SU-DHL-6 (cell line): ENCODE measurements around the gene NME9.

Experiments
- H2AFZ ChIP-seq: fragments of 200-600 bp; sonication (generic); 2 replicates; pipeline ENCODE4 v1.6.1; 2014; ENCODE audit warnings: low read depth, mild to moderate bottlenecking, moderate library complexity, mixed read lengths, antibody characterized with exemption, low read length; ENCODE audit not compliant: severe bottlenecking
- H3F3A ChIP-seq: fragments of 200-600 bp; shearing (Covaris generic); 2 replicates; pipeline ENCODE4 v1.6.0; 2016; ENCODE audit warnings: antibody characterized with exemption, mild to moderate bottlenecking; ENCODE audit not compliant: insufficient read depth
- H3K27ac ChIP-seq: fragments of 200-600 bp; sonication (generic); 2 replicates; pipeline ENCODE4 v1.5.1; 2016; ENCODE audit warnings: low read depth, mild to moderate bottlenecking, low read length, moderate library complexity, mixed read lengths
- H3K27me3 ChIP-seq: fragments of 200-600 bp; sonication (generic), shearing (Covaris generic); 2 replicates; pipeline ENCODE4 v1.6.0; 2014; ENCODE audit warnings: mild to moderate bottlenecking, low read length
- H3K36me3 ChIP-seq: fragments of 200-600 bp; sonication (generic); 2 replicates; pipeline ENCODE4 v1.6.1; 2014; ENCODE audit warnings: mild to moderate bottlenecking, low read length, mixed read lengths
- H3K4me2 ChIP-seq: fragments of 300-600, 200-600 bp; shearing (Covaris generic), sonication (generic); 2 replicates; pipeline ENCODE4 v1.6.0; 2014; ENCODE audit warnings: low read length, low read depth, mild to moderate bottlenecking; ENCODE audit not compliant: poor library complexity, severe bottlenecking
- H3K4me3 ChIP-seq: fragments of 200-600 bp; sonication (generic); 2 replicates; pipeline ENCODE4 v1.5.1; 2014; ENCODE audit warnings: antibody characterized with exemption, low read length, mild to moderate bottlenecking, mixed read lengths; ENCODE audit not compliant: insufficient read depth, poor library complexity, severe bottlenecking
- H3K79me2 ChIP-seq: fragments of 200-600 bp; sonication (generic); 2 replicates; pipeline ENCODE4 v1.6.1; 2014; ENCODE audit warnings: mild to moderate bottlenecking, low read length, moderate library complexity; ENCODE audit not compliant: insufficient read depth
- H3K9ac ChIP-seq: fragments of 200-600 bp; sonication (generic); 2 replicates; pipeline ENCODE4 v1.7.0; 2014; ENCODE audit warnings: mild to moderate bottlenecking, low read length
- H3K9me2 ChIP-seq: fragments of 200-600 bp; sonication (generic); replicated peaks from 2 replicates; pipeline ENCODE4 v1.6.1; 2014; ENCODE audit warnings: low read length; ENCODE audit not compliant: insufficient read depth
- H3K9me3 ChIP-seq: fragments of 200-600 bp; sonication (generic); 2 replicates; pipeline ENCODE4 v1.6.1; 2014; ENCODE audit warnings: low read length, mixed read lengths; ENCODE audit not compliant: insufficient read depth
- H4K20me1 ChIP-seq: fragments of 200-600 bp; sonication (generic); 2 replicates; pipeline ENCODE4 v1.6.1; 2014; ENCODE audit warnings: low read depth, mild to moderate bottlenecking, antibody characterized with exemption, low read length, moderate library complexity, mixed read lengths
- EZH2phosphoT487 ChIP-seq: fragments of 200-600 bp; sonication (generic), shearing (Covaris generic); conservative IDR thresholded peaks from 2 replicates; pipeline ENCODE4 v1.6.1; 2018; ENCODE audit warnings: mild to moderate bottlenecking, antibody characterized with exemption, low read length, moderate library complexity, mixed read lengths
- TF ChIP-seq, protein P1 (sequence below): fragments of 200-600 bp; sonication (generic); IDR thresholded peaks from one replicate; pipeline ENCODE4 v1.5.1; 2017; ENCODE audit warnings: antibody characterized with exemption, mild to moderate bottlenecking, low read length, moderate library complexity; ENCODE audit not compliant: insufficient read depth, poor library complexity, severe bottlenecking

The NME9 gene

DNA sequence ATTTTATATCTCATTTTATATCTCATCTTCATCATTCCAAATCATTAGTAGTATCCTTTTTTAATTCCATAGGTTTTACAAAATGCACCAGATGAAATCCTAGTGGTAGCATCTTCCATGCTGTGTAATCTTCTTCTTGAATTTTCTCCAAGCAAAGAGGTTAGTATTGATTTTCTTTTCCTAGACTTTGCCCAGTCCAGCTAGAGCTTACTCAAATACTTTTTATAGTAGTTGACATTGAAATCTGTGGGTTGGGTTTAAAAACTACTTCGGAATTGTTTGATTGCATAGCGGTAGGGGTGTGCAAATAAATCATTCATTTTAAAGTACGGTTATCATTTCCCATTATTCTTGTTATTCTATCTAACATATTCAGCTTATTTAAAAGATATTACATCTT, 62.6 kb downstream of the NME9 start:
- TF ChIP-seq, protein P1, sequence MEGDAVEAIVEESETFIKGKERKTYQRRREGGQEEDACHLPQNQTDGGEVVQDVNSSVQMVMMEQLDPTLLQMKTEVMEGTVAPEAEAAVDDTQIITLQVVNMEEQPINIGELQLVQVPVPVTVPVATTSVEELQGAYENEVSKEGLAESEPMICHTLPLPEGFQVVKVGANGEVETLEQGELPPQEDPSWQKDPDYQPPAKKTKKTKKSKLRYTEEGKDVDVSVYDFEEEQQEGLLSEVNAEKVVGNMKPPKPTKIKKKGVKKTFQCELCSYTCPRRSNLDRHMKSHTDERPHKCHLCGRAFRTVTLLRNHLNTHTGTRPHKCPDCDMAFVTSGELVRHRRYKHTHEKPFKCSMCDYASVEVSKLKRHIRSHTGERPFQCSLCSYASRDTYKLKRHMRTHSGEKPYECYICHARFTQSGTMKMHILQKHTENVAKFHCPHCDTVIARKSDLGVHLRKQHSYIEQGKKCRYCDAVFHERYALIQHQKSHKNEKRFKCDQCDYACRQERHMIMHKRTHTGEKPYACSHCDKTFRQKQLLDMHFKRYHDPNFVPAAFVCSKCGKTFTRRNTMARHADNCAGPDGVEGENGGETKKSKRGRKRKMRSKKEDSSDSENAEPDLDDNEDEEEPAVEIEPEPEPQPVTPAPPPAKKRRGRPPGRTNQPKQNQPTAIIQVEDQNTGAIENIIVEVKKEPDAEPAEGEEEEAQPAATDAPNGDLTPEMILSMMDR: no peak
- TF ChIP-seq EZH2phosphoT487: no peak
- Histone ChIP-seq H3K27ac (no peak overlapping the region), H4K20me1 (no peaks in the 10 kb centered on the region), H3F3A (no peaks in the 10 kb centered on the region), H3K9me2 (no peaks in the 10 kb centered on the region), H3K9me3 (no peaks in the 10 kb centered on the region), H3K27me3 (no peaks in the 10 kb centered on the region), H2AFZ (no peak overlapping the region), H3K4me3 (no peak overlapping the region), H3K36me3 (peaks cover 10% of the 10 kb centered on the region; the same call in 1 of the 2 replicates), H3K9ac (no peak overlapping the region), H3K4me2 (no peak overlapping the region), H3K79me2 (no peaks in the 10 kb centered on the region)

DNA sequence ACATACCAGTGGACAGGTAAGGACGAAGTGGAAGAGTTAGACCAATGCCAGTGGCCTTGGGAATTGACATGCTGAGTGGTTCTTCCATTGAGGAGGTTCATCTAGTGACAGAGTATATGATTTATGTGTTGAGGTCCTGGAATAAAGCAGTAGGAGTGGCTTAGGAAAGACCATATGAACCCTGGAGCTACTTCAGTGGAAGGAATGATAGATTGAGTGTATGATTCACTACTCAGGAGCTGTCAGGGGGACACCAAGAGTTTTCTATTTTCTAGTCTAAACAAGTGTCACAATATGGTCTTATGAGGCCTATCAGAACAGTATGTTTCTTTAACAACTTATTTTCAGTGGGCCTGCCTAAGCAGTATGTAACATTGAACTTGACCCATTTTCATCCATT, 63.9 kb downstream of the NME9 start:
- Histone ChIP-seq H3K9ac (no peak overlapping the region), H3K4me2 (no peak overlapping the region), H3K27me3 (no peaks in the 10 kb centered on the region), H3K36me3 (peaks cover 8% of the 10 kb centered on the region; the same call in 1 of the 2 replicates), H4K20me1 (no peaks in the 10 kb centered on the region), H3K9me2 (no peaks in the 10 kb centered on the region), H3K79me2 (no peaks in the 10 kb centered on the region), H3K4me3 (no peak overlapping the region), H3F3A (no peaks in the 10 kb centered on the region), H3K9me3 (no peaks in the 10 kb centered on the region), H3K27ac (no peak overlapping the region), H2AFZ (no peak overlapping the region)
- TF ChIP-seq, protein P1: no peak
- TF ChIP-seq EZH2phosphoT487: no peak

DNA sequence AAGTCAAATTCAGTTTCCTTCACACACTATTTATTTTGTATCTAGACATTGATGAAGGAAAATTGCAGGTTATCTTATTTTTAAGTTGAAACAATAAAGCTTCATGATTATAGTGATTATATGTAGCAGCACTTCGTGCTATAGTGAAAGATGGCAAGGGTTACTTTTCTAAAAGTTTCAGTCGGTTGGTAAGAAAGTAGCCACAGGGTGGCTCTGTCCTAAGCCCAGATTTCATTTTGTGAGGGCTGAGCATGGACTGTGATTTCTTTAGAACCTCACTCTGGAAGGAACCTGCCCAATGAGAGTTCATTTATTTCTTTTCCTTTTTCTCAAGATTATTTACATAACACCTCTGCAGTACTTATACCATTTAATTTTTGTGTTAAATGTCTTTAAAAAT, 66.5 kb downstream of the NME9 start:
- Histone ChIP-seq H3K36me3 (no peaks in the 10 kb centered on the region), H2AFZ (no peak overlapping the region), H3F3A (no peaks in the 10 kb centered on the region), H3K4me2 (no peak overlapping the region), H3K27ac (no peak overlapping the region), H4K20me1 (no peaks in the 10 kb centered on the region), H3K9me3 (no peaks in the 10 kb centered on the region), H3K27me3 (no peaks in the 10 kb centered on the region), H3K9ac (no peak overlapping the region), H3K9me2 (no peaks in the 10 kb centered on the region), H3K4me3 (no peak overlapping the region), H3K79me2 (no peaks in the 10 kb centered on the region)
- no peak for TF ChIP-seq EZH2phosphoT487
- TF ChIP-seq, protein P1: no peak

DNA sequence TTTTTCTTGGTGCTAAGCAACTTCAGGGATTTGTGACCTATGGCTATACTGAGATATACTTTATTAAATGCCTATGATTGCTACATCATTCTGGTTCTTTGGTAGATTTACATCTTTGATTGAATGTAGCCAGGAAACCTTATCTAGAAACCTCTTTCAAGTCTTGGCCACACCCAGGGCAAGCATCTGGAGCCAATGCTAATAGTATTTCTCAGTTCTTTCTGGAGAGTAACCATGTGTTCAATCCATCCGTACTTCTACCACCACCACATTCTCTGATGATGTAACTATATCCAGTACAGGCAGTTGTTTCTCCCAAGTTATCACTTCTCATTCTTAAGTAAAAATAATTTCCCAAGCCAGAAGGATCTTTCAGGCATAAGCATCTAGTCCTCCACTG, 69.0 kb downstream of the NME9 start:
- no peak overlapping the region for H3K27ac ChIP-seq
- no peak overlapping the region for H3K4me3 ChIP-seq
- no peak overlapping the region for H2AFZ ChIP-seq
- no peaks in the 10 kb centered on the region for H3F3A ChIP-seq
- H3K27me3 ChIP-seq: no peaks in the 10 kb centered on the region
- H3K9ac ChIP-seq: no peak overlapping the region
- TF ChIP-seq EZH2phosphoT487: no peak
- TF ChIP-seq, protein P1: no peak
- H3K4me2 ChIP-seq: no peak overlapping the region
- no peaks in the 10 kb centered on the region for H4K20me1 ChIP-seq
- H3K79me2 ChIP-seq: no peaks in the 10 kb centered on the region
- no peaks in the 10 kb centered on the region for H3K36me3 ChIP-seq
- no peaks in the 10 kb centered on the region for H3K9me3 ChIP-seq
- H3K9me2 ChIP-seq: no peaks in the 10 kb centered on the region
